Activated T-helper 2 cell treated with anti-CD3 and anti-CD28 coated beads, Interferon-gamma antibody, Interleukin-2, Interleukin-4, amounts not matched to agents 10 μg/mL and 5 μg/mL and 100 μg/mL, durations not matched to agents 14 hours and 24 hours and 36 hours (primary cell): Measurements from ENCODE around the gene OVCH1. TPM values are rescaled to one million over a fixed set of nuclear protein-coding genes. Genes with fewer than 3 reads are reported as not detected.

Experiments
- DNase-seq: peaks from one replicate; pipeline ENCODE4 v3.0.0; 2021; ENCODE audit warnings: low spot score
- H3K27ac Mint-ChIP-seq: one replicate; pipeline ENCODE4 v1.8.0; 2021; ENCODE audit warnings: mixed read lengths
- H3K27me3 Mint-ChIP-seq: one replicate; pipeline ENCODE4 v1.8.0; 2021; ENCODE audit warnings: low read depth, mixed read lengths
- H3K36me3 Mint-ChIP-seq: one replicate; pipeline ENCODE4 v1.8.0; 2021; ENCODE audit warnings: low read depth, mixed read lengths
- H3K4me1 Mint-ChIP-seq: one replicate; pipeline ENCODE4 v1.8.0; 2021; ENCODE audit warnings: low read depth, mixed read lengths
- H3K4me3 Mint-ChIP-seq: one replicate; pipeline ENCODE4 v1.8.0; 2021; ENCODE audit warnings: low read depth, mild to moderate bottlenecking, moderate library complexity, mixed read lengths
- H3K9me3 Mint-ChIP-seq: one replicate; pipeline ENCODE4 v1.8.0; 2021; ENCODE audit warnings: mixed read lengths
- intact Hi-C: fragments of 100-400 bp; cut with micrococcal nuclease; formaldehyde crosslinking; loops from one replicate; pipeline ENCODE4 v1.15.1; 2023
- total RNA-seq: library from RNA; stranded (reverse); gene quantifications from 2 replicates; pipeline ENCODE4 v1.2.3, GENCODE V29; 2022

The OVCH1 gene
- total RNA-seq, 1 donor from 2014 or later = not detected

DNA sequence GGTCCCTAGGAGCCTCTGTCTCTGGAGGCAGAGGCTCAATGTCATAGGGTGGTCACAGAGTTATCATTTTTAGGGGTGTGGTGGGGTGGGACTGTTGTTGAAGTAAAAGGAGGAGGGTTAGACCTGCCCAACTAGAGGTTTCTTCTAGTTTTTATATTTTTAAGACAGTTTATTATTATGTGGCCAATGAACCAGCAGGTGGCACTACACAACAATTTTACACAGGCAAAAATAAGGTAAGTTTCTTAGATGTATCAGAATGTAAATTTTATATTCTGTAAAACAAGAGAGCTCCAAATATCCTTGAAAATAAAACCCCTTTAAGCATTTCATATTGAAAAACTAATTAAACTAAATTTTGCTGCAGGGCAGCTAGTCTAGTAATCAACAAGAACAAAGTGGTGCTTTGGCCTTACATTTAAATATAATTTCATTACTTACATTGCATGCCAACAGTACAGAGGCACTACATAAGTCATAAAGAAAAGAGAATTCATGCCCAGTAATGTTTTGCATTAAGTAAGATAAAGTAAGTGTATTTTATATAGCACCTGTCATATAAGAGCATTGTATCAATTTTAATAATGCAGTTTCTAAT is 22.2 kb upstream of the OVCH1 start:
- DNase-seq = no peak
- intact Hi-C loops = loop anchor here (1.0 to 5.0 kb wide), 2 partner anchors 1288 to 1325 kb away; no protein-coding TSS in a partner anchor
- Mint-ChIP-seq H3K36me3 (no peaks in the 10 kb centered on the region), H3K9me3 (no peaks in the 10 kb centered on the region), H3K4me1 (no peaks in the 10 kb centered on the region), H3K27ac (no peak overlapping the region), H3K27me3 (no peaks in the 10 kb centered on the region), H3K4me3 (no peak overlapping the region)

DNA sequence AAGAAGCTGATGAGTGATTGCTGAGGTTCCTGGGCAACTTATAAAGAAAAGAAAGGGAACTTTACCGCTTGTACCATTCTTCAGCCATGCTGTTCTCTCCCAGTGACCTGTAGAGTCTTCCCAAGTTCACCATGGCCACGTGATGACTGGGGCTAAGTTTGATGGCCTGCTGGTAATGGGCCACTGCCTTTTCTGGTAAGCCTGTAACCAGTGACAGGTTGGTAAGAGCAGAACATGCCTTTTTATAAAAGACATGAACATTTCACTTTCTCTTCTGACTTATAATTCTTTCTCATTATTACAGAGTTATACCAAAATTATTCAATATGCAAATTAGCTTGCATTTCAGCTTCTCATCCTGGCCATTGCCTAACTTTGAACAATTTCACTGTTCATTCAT is 20.9 kb upstream of the OVCH1 start:
- Mint-ChIP-seq H3K27ac (no peak overlapping the region), H3K4me3 (no peak overlapping the region), H3K36me3 (no peaks in the 10 kb centered on the region), H3K27me3 (no peaks in the 10 kb centered on the region), H3K4me1 (no peaks in the 10 kb centered on the region), H3K9me3 (no peaks in the 10 kb centered on the region)
- no peak for DNase-seq
- intact Hi-C loops = no loop called here

DNA sequence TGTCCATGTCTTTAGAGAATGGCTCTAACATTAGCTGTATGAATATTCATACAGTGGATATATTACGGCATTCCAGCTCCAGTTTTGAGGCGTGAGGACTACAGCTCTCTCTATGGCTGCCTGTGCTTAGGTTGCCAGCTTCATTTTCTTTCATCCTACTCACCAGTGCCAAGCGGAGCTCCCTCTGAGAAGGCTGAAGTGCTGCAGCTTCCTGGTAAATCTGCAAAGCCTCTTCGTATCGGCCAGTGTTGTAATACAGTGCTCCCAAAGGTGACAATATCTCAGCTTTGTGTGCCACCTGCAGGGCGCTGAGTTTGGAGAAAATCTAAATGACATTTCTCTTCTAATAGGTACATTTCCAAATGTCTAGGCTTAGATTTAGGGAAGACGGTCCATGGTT is 19.8 kb upstream of the OVCH1 start:
- DNase-seq = no peak
- intact Hi-C loops = no loop called here
- Mint-ChIP-seq H3K27me3 (no peaks in the 10 kb centered on the region), H3K36me3 (no peaks in the 10 kb centered on the region), H3K4me1 (no peaks in the 10 kb centered on the region), H3K4me3 (no peak overlapping the region), H3K9me3 (no peaks in the 10 kb centered on the region), H3K27ac (no peak overlapping the region)

DNA sequence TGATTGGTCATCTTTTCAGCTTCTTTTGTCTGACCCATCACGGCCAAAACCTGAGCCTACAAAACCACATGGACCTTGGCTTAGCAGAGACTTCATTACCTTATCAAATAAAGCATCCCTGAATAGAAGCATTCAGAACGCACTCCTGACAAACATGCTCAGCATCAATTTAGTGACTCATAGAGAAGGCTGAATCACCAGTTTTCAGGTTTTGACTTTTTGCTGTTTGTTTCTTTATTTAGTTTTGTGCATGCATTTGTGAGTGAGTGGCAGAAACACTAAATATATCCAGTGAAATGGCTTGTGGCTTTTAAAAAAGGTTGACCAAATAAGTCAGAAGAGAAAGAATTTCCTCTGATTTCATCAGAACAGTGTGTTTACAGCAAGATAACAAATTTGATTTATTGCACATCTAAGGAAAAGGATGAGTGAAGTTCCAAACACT is 19.0 kb upstream of the OVCH1 start:
- Mint-ChIP-seq H3K27ac (no peak overlapping the region), H3K4me1 (no peaks in the 10 kb centered on the region), H3K36me3 (no peaks in the 10 kb centered on the region), H3K9me3 (no peaks in the 10 kb centered on the region), H3K27me3 (no peaks in the 10 kb centered on the region), H3K4me3 (no peak overlapping the region)
- DNase-seq = no peak
- intact Hi-C loops = no loop called here

DNA sequence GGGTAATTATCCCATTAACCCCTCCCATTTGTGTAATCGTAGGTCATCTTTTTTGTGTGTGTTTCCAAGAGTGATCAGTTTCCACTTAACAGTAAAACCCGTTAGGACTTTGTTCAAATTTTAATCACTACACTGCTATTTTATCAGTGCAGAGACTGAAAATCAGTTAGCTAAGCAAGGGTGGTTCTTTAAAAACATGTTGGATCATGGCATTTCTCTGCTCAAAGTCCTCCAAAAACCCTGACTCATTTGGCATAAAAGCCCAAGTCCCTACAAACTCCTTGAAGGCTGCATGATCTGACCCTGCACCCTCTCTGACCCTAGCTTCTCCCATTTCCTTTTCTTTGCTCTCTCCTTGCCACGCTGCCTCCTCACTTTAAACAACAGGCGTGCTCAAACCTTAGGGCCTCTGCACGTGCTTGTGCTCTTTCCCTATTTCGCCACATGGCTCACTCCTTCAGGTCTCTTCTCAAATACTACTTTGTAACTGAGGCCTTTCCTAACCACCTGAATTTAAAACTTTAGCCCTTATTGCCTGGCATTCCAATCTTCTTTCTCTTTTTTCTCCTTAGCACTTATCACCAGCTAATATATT is 13.2 kb upstream of the OVCH1 start:
- Mint-ChIP-seq H3K36me3 (no peaks in the 10 kb centered on the region), H3K4me1 (no peaks in the 10 kb centered on the region), H3K27me3 (peaks cover 4% of the 10 kb centered on the region), H3K9me3 (no peaks in the 10 kb centered on the region), H3K4me3 (no peak overlapping the region), H3K27ac (no peak overlapping the region)
- intact Hi-C loops = no loop called here
- DNase-seq = no peak

DNA sequence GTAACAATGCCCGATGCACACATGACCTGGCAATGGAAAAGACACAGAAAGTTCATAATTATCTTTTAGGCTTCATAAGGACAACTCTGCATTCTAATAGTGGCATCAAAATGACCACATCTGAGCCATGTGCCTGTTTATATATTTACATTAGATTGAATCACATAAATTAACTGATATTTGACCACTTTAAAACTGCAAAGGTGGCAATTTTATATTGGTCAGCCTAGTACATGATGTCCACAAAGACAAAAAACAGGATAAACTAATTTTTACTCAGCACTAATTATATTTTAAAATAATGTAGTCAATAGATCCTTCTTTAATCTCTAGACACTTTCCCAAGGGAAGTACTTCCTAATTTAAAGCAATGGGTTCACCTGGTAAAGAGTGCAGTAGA is 12.0 kb upstream of the OVCH1 start:
- Mint-ChIP-seq H3K36me3 (no peaks in the 10 kb centered on the region), H3K27ac (no peak overlapping the region), H3K9me3 (no peaks in the 10 kb centered on the region), H3K27me3 (peaks cover 4% of the 10 kb centered on the region), H3K4me1 (no peaks in the 10 kb centered on the region), H3K4me3 (no peak overlapping the region)
- no peak for DNase-seq
- intact Hi-C loops = no loop called here

DNA sequence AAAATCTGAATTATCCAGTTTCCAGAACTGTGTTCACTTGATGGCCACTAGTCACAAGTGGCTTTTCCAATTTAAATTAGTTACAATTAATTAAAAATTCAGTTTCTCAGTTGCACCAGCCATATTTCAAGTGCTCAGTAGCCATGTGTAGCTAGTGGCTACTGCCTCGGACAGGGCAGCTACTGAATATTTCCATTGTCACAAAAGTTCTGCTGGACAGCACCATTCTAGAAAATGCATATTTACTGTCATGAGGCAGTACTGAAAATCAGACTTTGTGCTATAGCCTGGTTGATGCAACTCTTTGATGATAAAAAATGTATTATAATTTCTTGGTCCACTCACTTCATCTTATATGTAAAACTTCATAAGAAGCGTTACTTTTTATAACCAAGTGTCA is 11.5 kb upstream of the OVCH1 start:
- no peak for DNase-seq
- H3K36me3 Mint-ChIP-seq = no peaks in the 10 kb centered on the region
- H3K9me3 Mint-ChIP-seq = no peaks in the 10 kb centered on the region
- H3K4me3 Mint-ChIP-seq = no peak overlapping the region
- intact Hi-C loops = no loop called here
- no peak overlapping the region for H3K27ac Mint-ChIP-seq
- H3K27me3 Mint-ChIP-seq = peaks cover 4% of the 10 kb centered on the region
- no peaks in the 10 kb centered on the region for H3K4me1 Mint-ChIP-seq

DNA sequence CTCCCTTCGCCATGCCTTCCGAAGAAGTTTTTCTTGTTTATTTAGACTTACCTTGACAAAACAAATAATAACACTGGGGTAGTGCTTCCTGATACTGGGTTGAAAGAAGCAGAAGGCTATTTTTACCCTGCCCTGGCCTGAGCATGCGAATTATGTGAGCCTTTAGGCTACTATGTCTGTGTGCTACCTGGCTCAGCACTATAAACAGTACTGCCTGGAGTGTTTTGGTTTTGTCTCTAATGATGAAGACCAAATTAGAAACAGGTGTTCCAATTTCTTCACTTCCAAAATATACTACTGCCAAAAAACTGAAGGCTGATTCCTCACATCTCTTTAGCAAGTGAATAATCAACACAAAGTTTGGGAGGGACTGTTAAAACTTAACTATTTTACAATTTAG is 7.6 kb upstream of the OVCH1 start:
- H3K27ac Mint-ChIP-seq = no peak overlapping the region
- H3K36me3 Mint-ChIP-seq = no peaks in the 10 kb centered on the region
- H3K9me3 Mint-ChIP-seq = no peaks in the 10 kb centered on the region
- H3K27me3 Mint-ChIP-seq = peaks cover 4% of the 10 kb centered on the region
- no peak for DNase-seq
- no peaks in the 10 kb centered on the region for H3K4me1 Mint-ChIP-seq
- no peak overlapping the region for H3K4me3 Mint-ChIP-seq
- intact Hi-C loops = no loop called here

DNA sequence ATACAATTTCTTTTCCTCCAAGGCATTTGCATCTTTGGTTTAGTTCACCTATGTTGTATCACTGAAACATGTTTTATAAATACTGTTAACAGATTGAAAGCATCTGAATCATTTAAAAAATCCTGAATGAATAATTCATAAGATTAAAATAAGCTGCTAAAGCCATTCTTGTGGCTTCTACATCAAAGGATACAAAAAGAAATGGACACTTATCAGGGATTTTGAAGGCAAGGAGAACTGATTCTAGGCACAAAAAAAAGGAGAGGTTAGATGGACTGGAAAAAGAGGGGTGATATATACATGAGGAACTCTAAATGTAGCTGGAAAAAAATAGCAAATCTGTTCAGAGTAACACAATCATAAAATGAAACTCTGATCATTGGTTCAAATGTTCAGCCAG is 5.8 kb upstream of the OVCH1 start:
- Mint-ChIP-seq H3K27ac (no peak overlapping the region), H3K27me3 (peaks cover 1% of the 10 kb centered on the region), H3K9me3 (no peaks in the 10 kb centered on the region), H3K36me3 (no peaks in the 10 kb centered on the region), H3K4me1 (no peaks in the 10 kb centered on the region), H3K4me3 (no peak overlapping the region)
- DNase-seq = no peak
- intact Hi-C loops = no loop called here

DNA sequence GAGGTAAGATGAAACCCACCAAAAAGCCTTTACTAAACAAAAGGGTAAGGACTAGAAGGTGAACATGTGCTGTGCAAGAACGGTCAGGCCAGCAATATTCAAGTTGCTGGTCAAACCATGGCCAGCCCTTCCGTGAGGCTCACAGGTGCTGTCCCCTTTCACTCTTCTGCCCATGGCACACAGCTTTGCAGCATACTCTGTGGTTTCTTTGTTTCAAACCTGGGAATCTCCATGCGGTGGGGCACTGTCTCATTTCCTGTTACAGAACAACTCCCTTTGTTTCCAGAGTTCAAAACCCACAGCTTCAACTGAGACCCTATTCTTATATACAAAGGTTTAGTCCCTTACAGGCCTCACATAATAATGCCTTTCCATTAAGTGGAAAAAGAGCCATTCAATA is 1.7 kb upstream of the OVCH1 start:
- Mint-ChIP-seq H3K4me1 (no peaks in the 10 kb centered on the region), H3K9me3 (no peaks in the 10 kb centered on the region), H3K36me3 (no peaks in the 10 kb centered on the region), H3K27me3 (no peaks in the 10 kb centered on the region), H3K4me3 (no peak overlapping the region), H3K27ac (no peak overlapping the region)
- DNase-seq = no peak
- intact Hi-C loops = no loop called here

DNA sequence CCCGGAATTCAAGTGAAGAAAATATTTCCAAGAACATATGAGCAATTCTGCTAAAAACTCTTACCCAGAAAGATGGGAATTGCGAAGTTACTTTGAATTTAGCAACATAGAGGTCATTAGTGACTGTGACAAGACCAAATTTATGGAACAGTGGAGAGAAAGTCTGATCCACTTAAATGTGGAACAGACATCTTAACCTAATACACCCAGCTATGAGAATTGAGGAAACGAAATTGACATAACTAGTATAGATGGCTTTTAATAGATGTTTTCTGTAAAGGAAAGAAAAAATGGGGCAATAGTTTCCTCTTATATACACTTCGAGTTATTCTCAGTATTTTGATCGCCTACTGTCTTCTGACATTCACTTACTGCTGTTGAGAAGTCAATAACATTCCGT is 4.6 kb downstream of the OVCH1 start:
- Mint-ChIP-seq H3K9me3 (no peaks in the 10 kb centered on the region), H3K4me3 (no peak overlapping the region), H3K27me3 (peaks cover 3% of the 10 kb centered on the region), H3K36me3 (no peaks in the 10 kb centered on the region), H3K27ac (no peak overlapping the region), H3K4me1 (no peaks in the 10 kb centered on the region)
- DNase-seq = no peak
- intact Hi-C loops = no loop called here

DNA sequence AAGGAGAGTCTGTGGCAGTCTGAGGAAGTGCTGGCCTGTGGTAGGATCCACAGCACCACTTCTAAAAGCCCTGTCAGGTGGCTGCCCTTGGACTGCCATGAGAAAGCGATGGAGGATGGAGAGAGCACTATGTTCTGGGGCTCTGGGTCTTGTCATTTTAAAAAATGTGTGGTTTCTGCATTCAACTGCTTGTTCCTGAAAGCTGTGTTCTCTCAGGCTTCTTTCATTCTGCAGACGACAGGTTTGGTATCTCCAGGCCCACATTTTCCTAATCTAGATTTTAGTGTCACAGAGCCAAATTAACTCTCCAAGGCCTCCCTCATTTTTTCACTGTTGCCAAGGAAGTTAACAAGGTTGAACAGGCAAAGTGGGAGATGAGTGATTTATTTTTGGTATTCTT is 10.5 kb downstream of the OVCH1 start:
- peaks cover 3% of the 10 kb centered on the region for H3K27me3 Mint-ChIP-seq
- no peak overlapping the region for H3K27ac Mint-ChIP-seq
- no peak overlapping the region for H3K4me3 Mint-ChIP-seq
- intact Hi-C loops = no loop called here
- DNase-seq = no peak
- no peaks in the 10 kb centered on the region for H3K4me1 Mint-ChIP-seq
- H3K9me3 Mint-ChIP-seq = no peaks in the 10 kb centered on the region
- H3K36me3 Mint-ChIP-seq = no peaks in the 10 kb centered on the region

DNA sequence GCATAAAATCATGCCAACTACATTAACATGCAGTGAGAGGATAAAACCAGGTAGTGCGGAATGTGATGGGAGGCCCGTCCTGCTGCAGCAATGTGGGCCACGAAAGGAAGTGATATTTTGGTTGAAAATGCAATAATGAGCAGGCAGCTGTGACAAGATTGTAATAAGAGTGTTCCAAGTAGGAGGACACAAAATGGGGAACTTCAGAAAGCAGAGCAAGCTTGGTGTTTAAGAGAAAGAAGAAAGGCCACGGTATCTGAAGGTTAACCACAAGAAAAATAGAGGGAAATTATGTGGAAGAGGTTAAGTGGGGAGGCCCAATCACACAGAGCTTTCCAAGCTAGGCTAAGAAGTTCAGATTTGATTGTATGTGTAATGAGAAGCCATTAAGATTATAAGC is 34.3 kb downstream of the OVCH1 start:
- Mint-ChIP-seq H3K4me3 (no peak overlapping the region), H3K9me3 (no peaks in the 10 kb centered on the region), H3K36me3 (no peaks in the 10 kb centered on the region), H3K4me1 (no peaks in the 10 kb centered on the region), H3K27ac (no peak overlapping the region), H3K27me3 (no peaks in the 10 kb centered on the region)
- intact Hi-C loops = no loop called here
- no peak for DNase-seq

DNA sequence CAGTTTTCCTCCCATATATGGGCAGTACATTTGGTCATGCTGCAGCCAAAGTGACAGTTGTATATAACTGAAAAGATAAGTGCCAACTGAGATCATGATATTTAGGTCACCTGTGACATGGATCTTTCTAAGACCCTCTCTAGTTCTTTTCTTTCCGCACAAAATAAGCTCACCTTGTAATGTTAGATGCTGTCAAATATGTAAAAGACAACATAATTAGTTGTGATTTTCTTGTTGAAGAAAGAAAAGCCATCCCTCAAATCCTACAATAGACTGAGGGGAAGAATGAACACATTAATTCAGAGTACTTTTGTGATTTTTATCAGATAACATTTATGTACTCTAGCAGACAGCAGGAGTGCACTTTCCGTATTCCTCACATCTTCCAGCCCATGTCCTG is 37.4 kb downstream of the OVCH1 start:
- H3K36me3 Mint-ChIP-seq = no peaks in the 10 kb centered on the region
- H3K27ac Mint-ChIP-seq = no peak overlapping the region
- no peak for DNase-seq
- peaks cover 1% of the 10 kb centered on the region for H3K27me3 Mint-ChIP-seq
- H3K4me3 Mint-ChIP-seq = no peak overlapping the region
- H3K9me3 Mint-ChIP-seq = no peaks in the 10 kb centered on the region
- no peaks in the 10 kb centered on the region for H3K4me1 Mint-ChIP-seq
- intact Hi-C loops = no loop called here
